CD4-positive, alpha-beta T cell treated with Interleukin-10 for 1 hour (primary cell): ENCODE measurements around the gene APLP2.
"Not testable (repeated sequence)": the region's sequence is repeated elsewhere in the genome, so short reads cannot be mapped to it uniquely, and the experiment has no call there.

Experiments used
- DNase-seq: peaks from one replicate; pipeline ENCODE4 v3.0.0-alpha.2; 2020

The APLP2 gene

GRCh38 chr11:130092661-130093060, 23.0 kb downstream of the APLP2 start:
- no peak for DNase-seq

- no peak for DNase-seq
Observed at GRCh38 chr11:130094614-130095013, 24.9 kb downstream of the APLP2 start.

DNA sequence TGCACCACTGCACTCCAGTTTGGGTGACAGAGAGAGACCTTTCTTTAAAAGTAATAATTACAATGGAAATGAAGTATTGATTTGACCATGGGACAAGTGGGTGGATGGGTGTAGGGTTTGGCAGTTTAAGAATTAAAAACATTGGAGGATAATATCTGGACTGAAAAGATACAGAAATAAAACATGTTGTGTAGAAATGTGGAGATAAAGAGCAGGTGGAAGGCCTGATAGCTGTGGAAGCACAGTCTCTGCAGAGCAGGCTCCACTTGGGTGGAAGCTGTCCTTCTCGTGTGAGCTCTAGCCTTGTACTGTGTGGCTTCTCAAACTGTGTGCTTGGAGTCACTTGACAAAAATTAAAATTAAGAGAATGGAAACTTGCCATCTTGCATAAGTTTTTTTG, 25.6 kb downstream of the APLP2 start:
- DNase-seq: no peak

DNA sequence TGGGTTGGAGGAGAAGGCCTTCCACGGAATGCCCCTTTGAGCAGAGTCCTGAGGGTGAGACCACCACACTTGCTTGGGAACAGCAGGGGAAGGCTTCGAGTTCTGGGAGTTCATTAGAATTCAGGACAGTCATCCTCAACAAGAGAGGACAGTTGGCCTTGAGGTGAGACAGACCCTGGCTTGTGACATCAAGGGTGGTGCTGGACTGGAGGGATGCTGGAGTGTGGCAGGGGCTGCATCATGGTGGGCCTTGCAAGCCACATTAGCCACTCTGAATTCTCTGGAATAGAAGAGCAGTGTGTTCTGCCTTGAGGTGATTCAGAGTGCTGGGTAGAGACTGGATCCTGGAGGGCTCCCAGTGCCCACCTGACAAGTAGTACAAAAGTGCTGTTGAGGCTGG, 26.3 kb downstream of the APLP2 start:
- no peak for DNase-seq

GRCh38 chr11:130096823-130097222, 27.1 kb downstream of the APLP2 start:
- no peak for DNase-seq

DNA sequence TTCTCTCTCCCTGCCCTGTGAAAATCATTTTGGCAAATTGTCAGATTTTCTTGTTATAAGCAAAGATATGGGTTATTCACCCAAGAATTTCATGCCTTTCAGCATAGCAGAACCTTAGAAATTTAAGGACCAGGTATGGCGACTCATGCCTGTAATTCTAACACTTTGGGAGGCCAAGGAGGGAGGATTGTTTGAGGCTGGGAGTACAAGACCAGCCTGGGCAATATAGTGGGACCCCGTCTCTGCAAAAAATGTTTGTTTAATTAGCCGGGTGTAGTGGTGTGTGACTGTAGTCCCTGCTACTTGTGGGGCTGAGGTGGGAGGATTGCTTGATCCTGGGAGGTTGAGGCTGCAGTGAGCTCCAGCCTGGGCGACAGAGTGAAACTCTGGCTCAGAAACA, 27.6 kb downstream of the APLP2 start:
- no peak for DNase-seq

GRCh38 chr11:130099356-130099755, 29.7 kb downstream of the APLP2 start:
- DNase-seq: no peak

DNA sequence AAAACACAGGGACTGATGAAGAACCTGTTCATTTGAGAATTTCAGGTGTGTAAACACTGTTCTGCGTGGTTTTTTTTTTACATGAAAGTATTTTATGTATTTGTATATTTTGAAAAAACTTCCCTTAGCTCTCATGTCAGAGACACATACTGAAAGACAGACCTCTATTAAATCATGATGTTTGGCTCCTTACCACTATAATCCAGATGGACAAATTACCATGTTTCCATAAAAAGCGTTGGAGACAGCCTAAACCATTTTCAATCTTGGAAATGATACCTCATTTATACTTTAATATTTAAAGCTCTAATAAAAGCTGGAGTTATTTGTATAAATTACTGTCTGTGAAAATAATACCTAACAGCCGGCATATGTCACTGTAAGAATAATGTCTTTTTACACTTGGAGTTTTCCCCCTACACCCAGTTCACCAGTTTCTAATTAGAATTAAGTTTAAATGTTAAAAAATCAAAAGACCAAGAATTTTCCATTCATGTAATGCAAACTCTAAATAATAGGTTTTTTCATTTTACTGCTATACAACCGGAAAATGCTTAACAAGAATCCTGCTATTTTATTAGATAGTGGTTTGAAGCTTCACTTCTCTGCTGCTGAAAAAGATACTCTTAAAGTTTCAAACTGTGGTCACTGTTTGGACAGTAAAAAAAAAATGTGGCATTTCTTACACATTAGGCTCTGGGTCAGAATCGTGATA, 30.8 kb downstream of the APLP2 start:
- no peak for DNase-seq

GRCh38 chr11:130101661-130102060, 32.0 kb downstream of the APLP2 start:
- no peak for DNase-seq

- DNase-seq: no peak
Observed at GRCh38 chr11:130102301-130103249, 32.9 kb downstream of the APLP2 start.

DNA sequence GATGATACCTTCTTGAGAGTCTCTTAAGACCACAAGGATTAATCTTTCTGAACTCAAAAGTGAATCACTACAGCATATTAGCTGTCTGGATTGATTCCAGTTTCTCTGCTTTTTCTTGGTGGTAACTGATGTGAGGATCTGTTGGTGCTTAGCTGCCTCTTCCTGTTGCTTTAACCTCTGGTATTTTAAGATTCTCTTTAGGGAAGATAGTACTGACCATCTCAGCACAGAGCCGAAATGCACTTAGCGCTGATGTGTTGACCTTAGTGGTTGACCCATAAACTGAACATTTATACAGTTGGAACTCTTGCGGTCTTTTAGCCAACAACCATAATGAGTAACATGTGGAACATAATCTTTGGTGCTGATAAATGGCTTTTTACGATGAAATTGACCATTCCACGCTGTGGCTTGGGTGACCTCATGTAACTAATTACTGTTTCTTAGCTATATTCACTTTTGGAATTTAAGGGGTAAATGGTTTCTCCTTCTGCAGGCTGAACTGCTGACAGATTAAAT, 33.7 kb downstream of the APLP2 start:
- no peak for DNase-seq

- DNase-seq: no peak
Observed at GRCh38 chr11:130106381-130106780, 36.7 kb downstream of the APLP2 start.

DNA sequence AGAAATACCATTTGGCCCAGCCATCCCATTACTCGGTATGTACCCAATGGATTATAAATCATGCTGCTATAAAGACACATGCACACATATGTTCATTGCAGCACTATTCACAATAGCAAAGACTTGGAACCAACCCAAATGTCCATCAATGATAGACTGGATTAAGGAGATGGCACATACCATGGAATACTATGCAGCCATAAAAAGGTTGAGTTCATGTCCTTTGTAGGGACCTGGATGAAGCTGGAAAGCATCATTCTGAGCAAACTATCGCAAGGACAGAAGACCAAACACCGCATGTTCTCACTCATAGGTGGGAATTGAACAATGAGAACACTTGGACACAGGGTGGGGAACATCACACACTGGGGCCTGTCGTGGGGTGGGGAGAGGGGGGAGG, 39.0 kb downstream of the APLP2 start:
- DNase-seq: not testable (repeated sequence)

DNA sequence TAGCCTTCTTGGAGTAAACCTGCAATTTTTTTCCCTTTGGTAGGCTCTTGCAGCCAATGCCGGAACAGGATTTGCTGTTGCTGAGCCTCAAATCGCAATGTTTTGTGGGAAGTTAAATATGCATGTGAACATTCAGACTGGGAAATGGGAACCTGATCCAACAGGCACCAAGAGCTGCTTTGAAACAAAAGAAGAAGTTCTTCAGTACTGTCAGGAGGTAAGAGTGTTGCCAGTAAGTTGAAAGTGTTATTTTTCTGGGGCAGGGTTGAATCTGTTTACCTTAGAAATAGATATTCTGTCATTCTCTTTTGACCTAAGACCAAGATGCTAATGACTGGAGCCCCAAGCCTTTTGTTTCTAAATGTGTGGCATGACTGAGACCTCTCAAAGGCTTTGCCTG, 39.7 kb downstream of the APLP2 start:
- DNase-seq: no peak

GRCh38 chr11:130110339-130111108, 40.8 kb downstream of the APLP2 start:
- DNase-seq: no peak

DNA sequence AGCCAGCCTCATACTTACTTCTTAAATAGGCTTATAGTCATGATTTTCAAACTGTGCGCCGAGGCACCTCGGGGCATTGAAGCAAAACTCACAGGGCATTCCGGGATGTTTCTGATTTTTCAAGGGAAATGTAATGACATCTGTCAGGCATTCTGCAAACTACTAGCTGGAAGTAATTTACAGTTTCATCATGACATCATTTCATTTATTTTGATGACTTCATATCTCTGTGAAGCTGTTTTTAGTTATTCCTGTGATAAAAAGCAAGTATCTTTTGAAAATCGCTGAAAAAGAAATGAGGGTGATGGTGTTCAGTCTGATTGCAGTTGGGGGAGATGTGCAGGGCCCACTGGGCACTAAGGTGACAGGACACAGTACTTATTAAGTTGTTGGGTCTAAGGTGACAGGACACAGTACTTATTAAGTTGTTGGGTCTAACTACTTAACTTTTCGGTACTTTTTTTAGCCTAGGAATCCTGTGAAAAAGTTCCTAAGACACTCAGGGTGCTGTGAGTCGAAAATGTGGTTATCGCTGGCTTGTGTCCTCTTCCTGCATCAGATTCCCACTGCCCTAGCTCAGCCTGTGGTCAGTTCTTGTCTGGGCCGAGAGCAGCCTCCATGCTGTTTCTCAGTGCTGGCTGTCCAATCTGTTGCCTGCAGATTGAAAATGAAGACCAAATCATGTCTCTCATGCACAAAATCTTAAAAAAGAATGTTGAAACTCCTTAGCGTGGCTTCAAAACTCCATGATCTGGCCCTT, 42.6 kb downstream of the APLP2 start:
- DNase-seq: no peak

GRCh38 chr11:130114281-130114680, 44.6 kb downstream of the APLP2 start:
- DNase-seq: no peak

DNA sequence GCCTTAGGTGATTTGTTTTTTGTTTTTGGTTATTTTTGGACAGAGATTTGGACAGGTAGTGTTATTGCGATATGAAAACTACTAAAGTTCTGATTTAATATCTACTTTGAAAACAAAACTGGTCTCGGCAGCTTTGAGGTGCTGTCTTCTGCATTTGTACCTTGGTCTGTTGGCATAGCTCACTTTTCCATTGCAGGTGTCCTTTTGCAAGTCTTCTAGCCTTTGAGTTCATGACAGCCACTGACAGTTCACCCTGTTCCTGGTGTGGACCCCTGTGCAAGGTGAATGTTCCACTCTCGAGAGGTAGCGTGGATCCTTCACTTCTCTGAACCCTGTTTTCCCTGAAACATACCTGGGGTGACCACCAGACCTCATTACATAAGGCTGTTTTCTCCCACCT, 45.0 kb downstream of the APLP2 start:
- no peak for DNase-seq

DNA sequence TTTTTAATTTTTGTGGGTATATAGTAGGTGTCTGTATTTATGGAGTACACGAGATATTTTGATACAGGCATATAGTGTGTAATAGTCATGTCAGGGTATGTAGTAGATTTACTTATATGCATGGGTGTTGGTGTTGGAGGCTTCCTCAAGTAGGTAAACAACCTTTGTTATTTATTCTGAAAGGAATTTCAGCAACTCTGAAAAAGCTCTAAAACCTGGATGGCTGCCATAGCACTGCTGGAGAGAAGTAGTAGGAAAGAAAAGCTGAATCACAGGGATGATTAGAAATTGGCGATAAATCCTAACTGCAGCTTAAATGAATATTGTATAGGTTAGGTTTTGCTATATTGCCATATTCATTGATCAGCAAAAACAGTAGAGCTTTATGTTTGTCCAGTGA, 45.5 kb downstream of the APLP2 start:
- no peak for DNase-seq

GRCh38 chr11:130118165-130118564, 48.5 kb downstream of the APLP2 start:
- no peak for DNase-seq

GRCh38 chr11:130118636-130119387, 49.1 kb downstream of the APLP2 start:
- DNase-seq: peak; percentile 37

- DNase-seq: no peak
Observed at GRCh38 chr11:130120045-130120444, 50.4 kb downstream of the APLP2 start.
